Neural cell (in vitro differentiated cells): ENCODE data around the gene LZTS2. TPM values are rescaled to one million over a fixed set of nuclear protein-coding genes. Genes with fewer than 3 reads are reported as not detected.

ENCODE experiments used
- H2AFZ ChIP-seq: fragments of 200-600, 300-800 bp; sonication (generic), shearing (Covaris generic); 2 replicates; pipeline ENCODE4 v1.6.0; 2014; ENCODE audit warnings: low read depth, mild to moderate bottlenecking, antibody characterized with exemption, low read length, moderate library complexity
- H3F3A ChIP-seq: fragments of 200-600 bp; shearing (Covaris generic); 2 replicates; pipeline ENCODE4 v1.6.1; 2016; ENCODE audit warnings: mild to moderate bottlenecking, moderate library complexity, mixed read lengths, antibody characterized with exemption, low read length; ENCODE audit not compliant: insufficient read depth, poor library complexity, severe bottlenecking
- H3K27ac ChIP-seq: fragments of 200-600, 300-800 bp; sonication (generic), shearing (Covaris generic); 2 replicates; pipeline ENCODE4 v1.5.1; 2014; ENCODE audit warnings: mild to moderate bottlenecking, low read length, moderate library complexity
- H3K27me3 ChIP-seq: fragments of 300-800, 200-600 bp; sonication (generic), shearing (Covaris generic); 2 replicates; pipeline ENCODE4 v1.6.0; 2014; ENCODE audit warnings: mild to moderate bottlenecking, low read depth, low read length, moderate library complexity; ENCODE audit not compliant: insufficient read depth
- H3K36me3 ChIP-seq: fragments of 300-800, 200-600 bp; sonication (generic), shearing (Covaris generic); 2 replicates; pipeline ENCODE4 v1.5.1; 2014; ENCODE audit warnings: mild to moderate bottlenecking, antibody characterized with exemption, low read length, moderate library complexity; ENCODE audit not compliant: insufficient read depth
- H3K4me2 ChIP-seq: fragments of 300-800, 200-600 bp; sonication (generic), shearing (Covaris generic); 2 replicates; pipeline ENCODE4 v1.6.0; 2014; ENCODE audit warnings: mild to moderate bottlenecking, low read length
- H3K4me3 ChIP-seq: fragments of 300-800, 200-600 bp; sonication (generic), shearing (Covaris generic); 2 replicates; pipeline ENCODE4 v1.5.1; 2014; ENCODE audit warnings: mild to moderate bottlenecking, low read length, moderate library complexity
- H3K79me2 ChIP-seq: fragments of 200-600 bp; shearing (Covaris generic); replicated peaks from 2 replicates; pipeline ENCODE4 v1.6.0; 2014; ENCODE audit warnings: mild to moderate bottlenecking, low read length, moderate library complexity; ENCODE audit not compliant: insufficient read depth
- H3K9ac ChIP-seq: fragments of 300-800, 200-600 bp; sonication (generic), shearing (Covaris generic); 2 replicates; pipeline ENCODE4 v1.6.1; 2016; ENCODE audit warnings: mild to moderate bottlenecking, low read length, mixed read lengths
- H3K9me2 ChIP-seq: fragments of 200-600 bp; shearing (Covaris generic); 2 replicates; pipeline ENCODE4 v1.6.1; 2016; ENCODE audit warnings: mild to moderate bottlenecking, low read length, mixed read lengths; ENCODE audit not compliant: insufficient read depth
- H3K9me3 ChIP-seq: fragments of 200-600, 300-800 bp; sonication (generic), shearing (Covaris generic); 2 replicates; pipeline ENCODE4 v1.6.1; 2016; ENCODE audit warnings: mild to moderate bottlenecking, mixed run types, low read length, moderate library complexity, mixed read lengths
- H4K20me1 ChIP-seq: fragments of 200-600 bp; shearing (Covaris generic); 2 replicates; pipeline ENCODE4 v1.6.1; 2016; ENCODE audit warnings: mild to moderate bottlenecking, mixed run types; ENCODE audit not compliant: insufficient read depth
- EP300 ChIP-seq: fragments of 450-650 bp; conservative IDR thresholded peaks from 2 replicates; pipeline ENCODE4 v1.6.1; 2014; ENCODE audit warnings: antibody characterized with exemption, mild to moderate bottlenecking, moderate library complexity; ENCODE audit not compliant: poor library complexity, severe bottlenecking
- EZH2 ChIP-seq: fragments of 200-600, 300-800 bp; shearing (Covaris generic), sonication (generic); IDR thresholded peaks from 2 replicates; pipeline ENCODE4 v1.6.1; 2014; ENCODE audit warnings: antibody characterized with exemption, low read length, borderline replicate concordance, mild to moderate bottlenecking; ENCODE audit not compliant: insufficient read depth, poor library complexity, severe bottlenecking
- MXI1 ChIP-seq: fragments of 450-650 bp; conservative IDR thresholded peaks from 2 replicates; pipeline ENCODE4 v1.6.1; 2014; ENCODE audit warnings: antibody characterized with exemption, mild to moderate bottlenecking; ENCODE audit not compliant: poor library complexity, severe bottlenecking
- POLR2AphosphoS5 ChIP-seq: IDR thresholded peaks from 2 replicates; pipeline ENCODE4 v1.6.1; 2012
- RAD21 ChIP-seq: fragments of 450-650 bp; conservative IDR thresholded peaks from 2 replicates; pipeline ENCODE4 v1.6.1; 2014; ENCODE audit warnings: antibody characterized with exemption, mild to moderate bottlenecking, moderate library complexity
- SMC3 ChIP-seq: fragments of 450-650 bp; conservative IDR thresholded peaks from 2 replicates; pipeline ENCODE4 v1.6.1; 2014; ENCODE audit warnings: antibody characterized with exemption, mild to moderate bottlenecking, moderate library complexity; ENCODE audit not compliant: poor library complexity
- TAF1 ChIP-seq: IDR thresholded peaks from 2 replicates; pipeline ENCODE4 v1.6.1; 2012; ENCODE audit warnings: low read depth
- polyA plus RNA-seq: library from polyadenylated mRNA; depleted of rRNA; stranded (reverse); fragments of >200 nt; gene quantifications from 2 replicates; pipeline ENCODE4 v1.2.3, GENCODE V29; 2014
- TF ChIP-seq, protein P1 (sequence below): IDR thresholded peaks from 2 replicates; pipeline ENCODE4 v1.6.1; 2012; ENCODE audit warnings: borderline replicate concordance
- TF ChIP-seq, protein P2 (sequence below): fragments of 450-650 bp; IDR thresholded peaks from 2 replicates; pipeline ENCODE4 v1.5.1; 2014; ENCODE audit warnings: antibody characterized with exemption, mild to moderate bottlenecking, moderate library complexity; ENCODE audit not compliant: poor library complexity, severe bottlenecking

LZTS2 gene
- polyA plus RNA-seq, 1 donor from 2014 or later: 40.1 TPM

- no peak overlapping the region for H3K27ac ChIP-seq
Measured at GRCh38 chr10:100993986-100994708, 5.5 kb upstream of the LZTS2 start.

DNA sequence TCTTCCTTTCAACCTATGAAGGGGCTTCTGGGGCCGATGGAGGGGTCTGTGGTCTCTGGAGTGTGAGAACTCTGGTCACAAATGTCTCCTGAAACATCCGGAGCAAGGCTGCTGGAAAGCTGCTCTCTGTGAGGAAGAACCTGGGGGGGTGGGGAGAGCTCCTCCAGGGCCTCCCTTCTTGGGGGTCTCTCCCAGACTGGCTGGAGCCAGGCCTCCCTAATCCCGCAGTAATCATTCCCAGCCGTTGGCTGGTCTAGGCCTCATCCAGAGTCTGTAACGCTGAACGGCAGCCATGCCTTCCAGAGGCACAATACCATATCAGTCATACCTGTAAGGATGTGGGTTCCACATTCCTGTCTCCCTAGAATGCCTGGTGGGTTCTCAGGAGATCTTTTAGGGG is 4.4 kb upstream of the LZTS2 start:
- no peaks in the 10 kb centered on the region for H3K36me3 ChIP-seq
- H3F3A ChIP-seq: no peaks in the 10 kb centered on the region
- H3K9ac ChIP-seq: no peak overlapping the region
- H4K20me1 ChIP-seq: no peaks in the 10 kb centered on the region
- H3K9me3 ChIP-seq: no peaks in the 10 kb centered on the region
- no peak overlapping the region for H3K4me2 ChIP-seq
- TF ChIP-seq TAF1: no peak
- TF ChIP-seq EP300: no peak
- no peak for TF ChIP-seq MXI1
- no peak for TF ChIP-seq POLR2AphosphoS5
- TF ChIP-seq, protein P1, sequence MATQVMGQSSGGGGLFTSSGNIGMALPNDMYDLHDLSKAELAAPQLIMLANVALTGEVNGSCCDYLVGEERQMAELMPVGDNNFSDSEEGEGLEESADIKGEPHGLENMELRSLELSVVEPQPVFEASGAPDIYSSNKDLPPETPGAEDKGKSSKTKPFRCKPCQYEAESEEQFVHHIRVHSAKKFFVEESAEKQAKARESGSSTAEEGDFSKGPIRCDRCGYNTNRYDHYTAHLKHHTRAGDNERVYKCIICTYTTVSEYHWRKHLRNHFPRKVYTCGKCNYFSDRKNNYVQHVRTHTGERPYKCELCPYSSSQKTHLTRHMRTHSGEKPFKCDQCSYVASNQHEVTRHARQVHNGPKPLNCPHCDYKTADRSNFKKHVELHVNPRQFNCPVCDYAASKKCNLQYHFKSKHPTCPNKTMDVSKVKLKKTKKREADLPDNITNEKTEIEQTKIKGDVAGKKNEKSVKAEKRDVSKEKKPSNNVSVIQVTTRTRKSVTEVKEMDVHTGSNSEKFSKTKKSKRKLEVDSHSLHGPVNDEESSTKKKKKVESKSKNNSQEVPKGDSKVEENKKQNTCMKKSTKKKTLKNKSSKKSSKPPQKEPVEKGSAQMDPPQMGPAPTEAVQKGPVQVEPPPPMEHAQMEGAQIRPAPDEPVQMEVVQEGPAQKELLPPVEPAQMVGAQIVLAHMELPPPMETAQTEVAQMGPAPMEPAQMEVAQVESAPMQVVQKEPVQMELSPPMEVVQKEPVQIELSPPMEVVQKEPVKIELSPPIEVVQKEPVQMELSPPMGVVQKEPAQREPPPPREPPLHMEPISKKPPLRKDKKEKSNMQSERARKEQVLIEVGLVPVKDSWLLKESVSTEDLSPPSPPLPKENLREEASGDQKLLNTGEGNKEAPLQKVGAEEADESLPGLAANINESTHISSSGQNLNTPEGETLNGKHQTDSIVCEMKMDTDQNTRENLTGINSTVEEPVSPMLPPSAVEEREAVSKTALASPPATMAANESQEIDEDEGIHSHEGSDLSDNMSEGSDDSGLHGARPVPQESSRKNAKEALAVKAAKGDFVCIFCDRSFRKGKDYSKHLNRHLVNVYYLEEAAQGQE: no peak
- TF ChIP-seq EZH2: no peak
- TF ChIP-seq SMC3: no peak
- TF ChIP-seq, protein P2, sequence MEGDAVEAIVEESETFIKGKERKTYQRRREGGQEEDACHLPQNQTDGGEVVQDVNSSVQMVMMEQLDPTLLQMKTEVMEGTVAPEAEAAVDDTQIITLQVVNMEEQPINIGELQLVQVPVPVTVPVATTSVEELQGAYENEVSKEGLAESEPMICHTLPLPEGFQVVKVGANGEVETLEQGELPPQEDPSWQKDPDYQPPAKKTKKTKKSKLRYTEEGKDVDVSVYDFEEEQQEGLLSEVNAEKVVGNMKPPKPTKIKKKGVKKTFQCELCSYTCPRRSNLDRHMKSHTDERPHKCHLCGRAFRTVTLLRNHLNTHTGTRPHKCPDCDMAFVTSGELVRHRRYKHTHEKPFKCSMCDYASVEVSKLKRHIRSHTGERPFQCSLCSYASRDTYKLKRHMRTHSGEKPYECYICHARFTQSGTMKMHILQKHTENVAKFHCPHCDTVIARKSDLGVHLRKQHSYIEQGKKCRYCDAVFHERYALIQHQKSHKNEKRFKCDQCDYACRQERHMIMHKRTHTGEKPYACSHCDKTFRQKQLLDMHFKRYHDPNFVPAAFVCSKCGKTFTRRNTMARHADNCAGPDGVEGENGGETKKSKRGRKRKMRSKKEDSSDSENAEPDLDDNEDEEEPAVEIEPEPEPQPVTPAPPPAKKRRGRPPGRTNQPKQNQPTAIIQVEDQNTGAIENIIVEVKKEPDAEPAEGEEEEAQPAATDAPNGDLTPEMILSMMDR: no peak
- no peak for TF ChIP-seq RAD21
- peaks cover 10% of the 10 kb centered on the region for H3K27me3 ChIP-seq
- H3K4me3 ChIP-seq: no peak overlapping the region
- H3K9me2 ChIP-seq: no peaks in the 10 kb centered on the region
- H3K79me2 ChIP-seq: peaks cover 4% of the 10 kb centered on the region
- no peak overlapping the region for H3K27ac ChIP-seq
- no peak overlapping the region for H2AFZ ChIP-seq

More at GRCh38 chr10:100993986-100994708, 5.5 kb upstream of the LZTS2 start:
- Histone ChIP-seq H3F3A (no peaks in the 10 kb centered on the region), H3K4me3 (no peak overlapping the region), H3K9ac (peak overlapping the region; percentile 30), H3K4me2 (no peak overlapping the region), H3K27me3 (peaks cover 10% of the 10 kb centered on the region), H3K36me3 (no peaks in the 10 kb centered on the region), H4K20me1 (no peaks in the 10 kb centered on the region), H3K79me2 (no peaks in the 10 kb centered on the region), H3K9me2 (no peaks in the 10 kb centered on the region), H3K9me3 (no peaks in the 10 kb centered on the region), H2AFZ (no peak overlapping the region)
- TF ChIP-seq SMC3: peak; percentile 84
- TF ChIP-seq RAD21: peak; percentile 81
- TF ChIP-seq EZH2: no peak
- TF ChIP-seq, protein P2: peak; percentile 85
- TF ChIP-seq EP300: no peak
